Ovary (tissue), 10 donors: ENCODE results near the gene TPRG1L. TPM values are rescaled to one million over a fixed set of nuclear protein-coding genes. Genes with fewer than 3 reads are reported as not detected.
"Not testable (repeated sequence)": the region's sequence is repeated elsewhere in the genome, so short reads cannot be mapped to it uniquely, and the experiment has no call there.

Experiments
- DNase-seq, 5 donors: peaks; one replicate each; pipeline ENCODE4 v3.0.0-alpha.2; 2019 to 2020
- H3K27ac ChIP-seq, 2 donors: fragments of 200-600 bp; one replicate each; pipeline versions ENCODE4 v1.5.1 to v1.8.0; 2019 to 2022
- H3K27me3 ChIP-seq: fragments of 200-600 bp; one replicate; pipeline ENCODE4 v1.8.0; 2022
- H3K36me3 ChIP-seq: fragments of 200-600 bp; sonication (generic); one replicate; pipeline ENCODE4 v1.5.1; 2019
- H3K4me1 ChIP-seq: one replicate; pipeline ENCODE4 v1.8.1; 2013; ENCODE audit warnings: mild to moderate bottlenecking, moderate library complexity; ENCODE audit not compliant: insufficient read depth
- H3K4me3 ChIP-seq: fragments of 200-600 bp; sonication (generic); one replicate; pipeline ENCODE4 v1.5.1; 2017
- H3K9me3 ChIP-seq, 2 donors: fragments of 200-600 bp in 1 of 2; sonication (generic) in 1 of 2; one replicate each; pipeline versions ENCODE4 v1.5.1 to v1.8.1; 2013 to 2019; ENCODE audit warnings: mild to moderate bottlenecking in 1 of 2, moderate library complexity in 1 of 2
- CTCF ChIP-seq, 3 donors: fragments of 450-650 bp in 2 of 3; fragments of 200-600 bp in 1 of 3; IDR thresholded peaks; one replicate each; pipeline versions ENCODE4 v1.5.1 to v1.8.0; 2016 to 2022; ENCODE audit warnings: antibody characterized with exemption in 3 of 3, mild to moderate bottlenecking in 1 of 3
- EP300 ChIP-seq: sonication (generic); formaldehyde crosslinking; IDR thresholded peaks from one replicate; pipeline ENCODE4 v1.6.1; 2017; ENCODE audit warnings: antibody characterized with exemption
- POLR2A ChIP-seq: fragments of 450-650 bp; IDR thresholded peaks from one replicate; pipeline ENCODE4 v1.6.1; 2017; ENCODE audit warnings: antibody characterized with exemption, mild to moderate bottlenecking, moderate library complexity
- WGBS, 3 donors: extraction: QIAGEN DNeasy Blood & Tissue Kit in 1 of 3; methylation state at CpG; one replicate each; pipeline versions ENCODE4 v1.1.5 to v1.1.7; 2013 to 2017; 5-methylcytosine and 5-hydroxymethylcytosine counted together
- intact Hi-C, 4 donors: fragments of 100-400 bp; cut with DNase I; formaldehyde crosslinking; loops; one replicate each; pipeline versions ENCODE4 v1.11.0 to v1.15.1; 2022 to 2023
- long read RNA-seq, 3 donors: library from polyadenylated mRNA in 2 of 3; unstranded in 2 of 3; transcript quantifications; one replicate each; pipeline ENCODE4 v2.0.0 and lab custom pipeline, GENCODE V29; 2021 to 2026
- polyA plus RNA-seq, 2 donors: library from polyadenylated mRNA; stranded (reverse); fragments of 200-250 nt in 1 of 2; fragments of 350-450 nt in 1 of 2; fragmentation: Illumina TruSeq in 1 of 2; extraction: RNeasy Lipid Tissue Mini Kit (QIAGEN cat#74804) in 1 of 2; gene quantifications; one replicate each; pipeline ENCODE4 v1.2.3, GENCODE V29; 2013 to 2014
- total RNA-seq, 7 donors: library from RNA; depleted of rRNA in 2 of 7; stranded (reverse); fragments of >200 nt in 2 of 7; fragmentation: NEBNext Ultra II Directional in 3 of 7; extraction: Animal tissue kit (Norgen Biotek cat#: 25700) in 3 of 7; gene quantifications; one replicate each; pipeline versions ENCODE4 v1.1.0 to v1.2.4, GENCODE V29; 2016 to 2023
- donor health status: DM: no; HTN: no; CAD: no; lungs with moderate emphysema.
- donor health status: DM: no; HTN: no; CAD: no.
- donor health status: Bipolar disorder and iron deficiency.
- donor health status: DM: yes; HTN: yes; CAD: no.
- donor health status: DM: no; HTN: no; CAD: no.
- donor health status: DM: yes; HTN: yes; CAD: no.

The TPRG1L gene
- 10 to 100 TPM; 25.3 to 51.1 (median 44.2) TPM for total RNA-seq
- 10 to 100 TPM; 40.1 to 71.5 TPM for polyA plus RNA-seq
- long read RNA-seq, donor 1, transcript TPRG1L-202 (5 exons, 2,414 nt): major isoform, 6 of 33 reads
- long read RNA-seq, donor 1, partial matches to known transcripts: 22 of 33 reads
- long read RNA-seq, donor 1, other reads (novel, unspliced or antisense): 5 of 33 reads
- long read RNA-seq, donor 2, transcript TPRG1L-202 (5 exons, 2,414 nt): major isoform, 42 of 42 reads
- long read RNA-seq, donor 2, partial matches to known transcripts: 0 of 42 reads
- long read RNA-seq, donor 2, other reads (novel, unspliced or antisense): 0 of 42 reads
- long read RNA-seq, donor 3, transcript TPRG1L-202 (5 exons, 2,414 nt): major isoform, 166 of 180 reads
- long read RNA-seq, donor 3, partial matches to known transcripts: 7 of 180 reads
- long read RNA-seq, donor 3, other reads (novel, unspliced or antisense): 5 of 180 reads

GRCh38 chr1:3624200-3625136 is at the start of gene TPRG1L:
TSS of gene TPRG1L (plus strand) at chr1:3625015. CDS start at chr1:3625073, 58 bp downstream.
- Histone ChIP-seq H3K4me1 (peaks cover 9% of the 10 kb centered on the region), H3K27me3 (no peaks in the 10 kb centered on the region), H3K9me3 (no peaks in the 10 kb centered on the region), H3K4me3 (peak within 1 kb of the TSS; percentile 94), H3K36me3 (no peaks in the 10 kb centered on the region), H3K27ac (peak within 1 kb of the TSS; percentile 43 to 60)
- TF ChIP-seq EP300: no peak
- no peak for TF ChIP-seq CTCF (IDR thresholded peaks at IDR 0.05)
- TF ChIP-seq POLR2A: peak; percentile 10
- peak; percentile 97 to 99 (median 99) for DNase-seq
- 0 to 1% (median 0%) methylated on average over 74 to 108 of the region's 108 CpGs for WGBS, 3 donors
- intact Hi-C loops: loop anchor here in 1 of 4 donors (10.0 kb wide), 1 partner anchor 440 kb away; no protein-coding TSS in a partner anchor

DNA sequence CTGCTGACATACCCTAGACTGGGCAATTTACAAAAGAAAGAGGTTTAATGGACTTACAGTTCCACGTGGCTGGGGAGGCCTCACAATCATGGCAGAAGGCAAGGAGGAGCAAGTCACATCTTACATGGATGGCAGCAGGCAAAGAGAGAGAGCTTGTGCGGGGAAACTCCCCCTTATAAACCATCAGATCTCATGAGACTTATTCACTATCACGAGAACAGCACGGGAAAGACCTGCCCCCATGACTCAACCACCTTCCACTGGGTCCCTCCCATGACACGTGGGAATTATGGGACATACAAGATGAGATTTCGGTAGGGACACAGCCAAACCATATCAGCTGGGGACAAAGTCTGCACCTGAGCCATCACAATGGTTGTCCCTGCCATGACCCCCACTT is 49.3 kb upstream of the TPRG1L start:
- H3K27ac ChIP-seq, H3K4me3 ChIP-seq, intact Hi-C loops, H3K9me3 ChIP-seq, DNase-seq, H3K4me1 ChIP-seq, H3K36me3 ChIP-seq, H3K27me3 ChIP-seq: not testable (repeated sequence)
- 83 to 95% (median 90%) methylated on average over 6 of the region's 6 CpGs for WGBS, 3 donors

GRCh38 chr1:3575993-3576392 is 48.8 kb upstream of the TPRG1L start:
- TF ChIP-seq POLR2A (no peak), CTCF (IDR thresholded peaks at IDR 0.05) (no peak), EP300 (no peak)
- WGBS, 3 donors: 88 to 92% (median 90%) methylated on average over 15 of the region's 15 CpGs
- Histone ChIP-seq H3K9me3 (no peaks in the 10 kb centered on the region), H3K27ac (no peak overlapping the region), H3K36me3 (no peaks in the 10 kb centered on the region), H3K4me1 (no peaks in the 10 kb centered on the region), H3K27me3 (no peaks in the 10 kb centered on the region), H3K4me3 (no peak overlapping the region)
- intact Hi-C loops: no loop called here
- no peak for DNase-seq

DNA sequence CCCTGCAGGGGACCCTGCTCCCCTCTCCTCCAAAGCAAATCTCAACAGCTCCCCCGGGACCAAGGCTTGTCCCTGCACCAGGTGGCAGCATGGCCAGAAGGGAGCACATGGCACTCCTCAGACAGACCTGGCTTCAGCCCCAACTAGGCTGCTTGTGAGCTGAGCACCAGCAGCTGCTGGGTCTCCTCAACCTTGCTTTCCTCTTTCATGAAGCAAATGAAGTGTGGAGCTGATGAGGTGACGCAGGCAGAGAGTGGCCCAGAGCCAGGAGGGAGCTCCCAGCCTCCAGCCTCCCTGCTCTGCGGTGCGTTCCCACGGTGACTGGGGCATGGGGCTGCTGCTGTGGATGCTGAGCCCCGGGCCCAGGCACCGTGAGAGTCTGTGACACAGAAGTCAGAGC is 47.5 kb upstream of the TPRG1L start:
- TF ChIP-seq POLR2A (no peak), EP300 (no peak), CTCF (IDR thresholded peaks at IDR 0.05) (no peak)
- no peaks in the 10 kb centered on the region for H3K9me3 ChIP-seq
- DNase-seq: no peak
- H3K4me1 ChIP-seq: no peaks in the 10 kb centered on the region
- intact Hi-C loops: no loop called here
- no peaks in the 10 kb centered on the region for H3K36me3 ChIP-seq
- WGBS, 3 donors: 15 to 32% (median 17%) methylated on average over 7 of the region's 7 CpGs
- H3K27me3 ChIP-seq: no peaks in the 10 kb centered on the region
- H3K4me3 ChIP-seq: no peak overlapping the region
- H3K27ac ChIP-seq: no peak overlapping the region
